B cell (primary cell): ENCODE data around the gene LIPC. TPM values are rescaled to one million over a fixed set of nuclear protein-coding genes. Genes with fewer than 3 reads are reported as not detected.
"Not testable (repeated sequence)": the region's sequence is repeated elsewhere in the genome, so short reads cannot be mapped to it uniquely, and the experiment has no call there.

ENCODE experiments used
- ATAC-seq: fragments of 200-7000 bp; cut with Tn5 transposase; one replicate; pipeline ENCODE4 v1.10.0; 2021; ENCODE audit warnings: low read depth, mild to moderate bottlenecking, moderate number of reproducible peaks, moderate library complexity
- CTCF ChIA-PET: fragments of 350-600 bp; sonication (Branson Sonifier 250); formaldehyde crosslinking; loops from one replicate; lab custom pipeline; 2021; ENCODE audit warnings: antibody characterized with exemption, inconsistent platforms; lab: Charles Lee
- POLR2A ChIA-PET: fragments of 350-600 bp; sonication (Branson Sonifier 250); formaldehyde crosslinking; loops from one replicate; lab custom pipeline; 2021; ENCODE audit warnings: antibody characterized with exemption; lab: Charles Lee
- DNase-seq: peaks from one replicate; pipeline ENCODE4 v3.0.0; 2013
- H2AFZ ChIP-seq: 2 replicates; pipeline ENCODE4 v1.6.1; 2012; ENCODE audit warnings: mild to moderate bottlenecking, low read depth, low read length; ENCODE audit not compliant: insufficient read depth, poor library complexity, severe bottlenecking
- H3K27ac ChIP-seq, 2 donors: 1 replicate in 1 of 2; 2 replicates in 1 of 2; pipeline ENCODE4 v1.5.1; 2012 to 2013; ENCODE audit warnings: low read length in 2 of 2, mild to moderate bottlenecking in 2 of 2, moderate library complexity in 1 of 2
- H3K27me3 ChIP-seq, 4 experiments: fragments of 200-600 bp in 1 of 4; sonication (generic) in 1 of 4; replicated peaks in 1 of 4; 1 replicate in 2 of 4; 2 replicates in 2 of 4; pipeline versions ENCODE4 v1.6.1 to v1.7.0; 2013 to 2016; ENCODE audit warnings: low read length in 3 of 4, mild to moderate bottlenecking in 2 of 4, mixed read lengths in 1 of 4, moderate library complexity in 1 of 4; ENCODE audit not compliant: insufficient read depth in 4 of 4, control insufficient read depth in 3 of 4; ENCODE audit errors: control extremely low read depth in 1 of 4
- H3K36me3 ChIP-seq, 2 experiments: replicated peaks in 1 of 2; 1 replicate in 1 of 2; 2 replicates in 1 of 2; pipeline versions ENCODE4 v1.6.1 to v1.7.1; 2013; ENCODE audit warnings: low read length in 1 of 2; ENCODE audit not compliant: insufficient read depth in 2 of 2, control insufficient read depth in 1 of 2; ENCODE audit errors: control extremely low read depth in 1 of 2, extremely low read depth in 1 of 2
- H3K4me1 ChIP-seq, 2 donors: fragments of 200-600 bp in 1 of 2; sonication (generic) in 1 of 2; 1 replicate in 1 of 2; 2 replicates in 1 of 2; pipeline versions ENCODE4 v1.5.1 to v1.6.1; 2013 to 2017; ENCODE audit warnings: low read length in 2 of 2; ENCODE audit not compliant: control insufficient read depth in 2 of 2, insufficient read depth in 2 of 2
- H3K4me2 ChIP-seq: replicated peaks from 2 replicates; pipeline ENCODE3; 2012; ENCODE audit warnings: mild to moderate bottlenecking, low read depth, low read length; ENCODE audit not compliant: poor library complexity, severe bottlenecking
- H3K4me3 ChIP-seq, 5 experiments: fragments of 200-600 bp in 1 of 5; sonication (generic) in 1 of 5; 1 replicate in 3 of 5; 2 replicates in 2 of 5; pipeline versions ENCODE4 v1.5.1 to v1.7.0; 2011 to 2016; ENCODE audit warnings: low read length in 4 of 5, mild to moderate bottlenecking in 4 of 5, low read depth in 2 of 5, control low read depth in 1 of 5, moderate library complexity in 1 of 5; ENCODE audit not compliant: insufficient read depth in 1 of 5; ENCODE audit errors: control extremely low read depth in 1 of 5, extremely low read depth in 1 of 5
- H3K79me2 ChIP-seq: fragments of 200-600 bp; sonication (generic); one replicate; pipeline ENCODE4 v1.6.0; 2016; ENCODE audit warnings: low read length; ENCODE audit not compliant: control insufficient read depth, insufficient read depth
- H3K9ac ChIP-seq: fragments of 200-600 bp; sonication (generic); 2 replicates; pipeline ENCODE4 v1.6.1; 2017; ENCODE audit warnings: mild to moderate bottlenecking, low read length, moderate library complexity
- H3K9me3 ChIP-seq, 3 donors: one replicate each; pipeline versions ENCODE4 v1.6.1 to v1.7.1; 2013; ENCODE audit warnings: low read length in 2 of 3; ENCODE audit not compliant: control insufficient read depth in 2 of 3, insufficient read depth in 1 of 3; ENCODE audit errors: control extremely low read depth in 1 of 3
- H4K20me1 ChIP-seq: 2 replicates; pipeline ENCODE4 v1.6.0; 2012; ENCODE audit warnings: mild to moderate bottlenecking, low read length; ENCODE audit not compliant: insufficient read depth, control insufficient read depth, poor library complexity, severe bottlenecking
- H3K27ac Mint-ChIP-seq: one replicate; pipeline ENCODE4 v1.8.0; 2021; ENCODE audit warnings: mixed read lengths
- H3K27me3 Mint-ChIP-seq: one replicate; pipeline ENCODE4 v1.8.0; 2021; ENCODE audit warnings: mixed read lengths
- H3K4me1 Mint-ChIP-seq: one replicate; pipeline ENCODE4 v1.8.0; 2021; ENCODE audit warnings: mixed read lengths
- H3K4me3 Mint-ChIP-seq: one replicate; pipeline ENCODE4 v1.8.0; 2021; ENCODE audit warnings: mixed read lengths
- H3K9me3 Mint-ChIP-seq: one replicate; pipeline ENCODE4 v1.8.0; 2022; ENCODE audit warnings: mixed read lengths; ENCODE audit not compliant: insufficient read depth
- EZH2 ChIP-seq: IDR thresholded peaks from 2 replicates; pipeline ENCODE4 v1.6.1; 2012; ENCODE audit warnings: borderline replicate concordance, low read depth, mild to moderate bottlenecking, moderate library complexity, low read length; ENCODE audit not compliant: insufficient read depth, poor library complexity, severe bottlenecking
- WGBS: methylation state at CpG from one replicate; pipeline ENCODE4 v1.1.5; 2013; ENCODE audit warnings: missing lambda C conversion rate; ENCODE audit not compliant: insufficient coverage; 5-methylcytosine and 5-hydroxymethylcytosine counted together
- intact Hi-C: fragments of 100-400 bp; cut with micrococcal nuclease; formaldehyde crosslinking; loops from one replicate; pipeline ENCODE4 v1.10.0; 2022
- polyA plus RNA-seq: library from polyadenylated mRNA; depleted of rRNA; stranded (reverse); fragments of >200 nt; gene quantifications from 2 replicates; pipeline ENCODE4 v1.2.3, GENCODE V29; 2012
- total RNA-seq, 2 donors: library from RNA; stranded (reverse); fragments of 120-200 nt in 1 of 2; gene quantifications; 1 replicate in 1 of 2; 2 replicates in 1 of 2; pipeline versions ENCODE4 v1.2.3 to v1.2.4, GENCODE V29; 2013 to 2022
- TF ChIP-seq, protein P1 (sequence below): fragments of 200-600 bp; IDR thresholded peaks from one replicate; pipeline ENCODE4 v1.8.0; 2022; ENCODE audit warnings: antibody characterized with exemption, mild to moderate bottlenecking

The LIPC gene
- total and polyA plus RNA-seq, 2 donors (not counting 1 experiment from before 2014, with no cell fraction given): not detected

GRCh38 chr15:58602823-58603222 lies 171.0 kb downstream of the LIPC start:
- Mint-ChIP-seq H3K9me3 (no peaks in the 10 kb centered on the region), H3K4me1 (no peaks in the 10 kb centered on the region), H3K4me3 (no peak overlapping the region), H3K27me3 (no peaks in the 10 kb centered on the region), H3K27ac (no peak overlapping the region)
- Histone ChIP-seq H3K4me3 (no peak overlapping the region), H3K27ac (no peak overlapping the region), H3K36me3 (peaks cover 0 to 28% of the 10 kb centered on the region in 2 experiments), H3K9ac (no peak overlapping the region), H3K4me1 (no peaks in the 10 kb centered on the region), H3K79me2 (no peaks in the 10 kb centered on the region), H4K20me1 (no peaks in the 10 kb centered on the region), H2AFZ (no peak overlapping the region), H3K27me3 (no peaks in the 10 kb centered on the region), H3K9me3 (no peaks in the 10 kb centered on the region), H3K4me2 (no peak overlapping the region)
- TF ChIP-seq EZH2: no peak
- TF ChIP-seq, protein P1, sequence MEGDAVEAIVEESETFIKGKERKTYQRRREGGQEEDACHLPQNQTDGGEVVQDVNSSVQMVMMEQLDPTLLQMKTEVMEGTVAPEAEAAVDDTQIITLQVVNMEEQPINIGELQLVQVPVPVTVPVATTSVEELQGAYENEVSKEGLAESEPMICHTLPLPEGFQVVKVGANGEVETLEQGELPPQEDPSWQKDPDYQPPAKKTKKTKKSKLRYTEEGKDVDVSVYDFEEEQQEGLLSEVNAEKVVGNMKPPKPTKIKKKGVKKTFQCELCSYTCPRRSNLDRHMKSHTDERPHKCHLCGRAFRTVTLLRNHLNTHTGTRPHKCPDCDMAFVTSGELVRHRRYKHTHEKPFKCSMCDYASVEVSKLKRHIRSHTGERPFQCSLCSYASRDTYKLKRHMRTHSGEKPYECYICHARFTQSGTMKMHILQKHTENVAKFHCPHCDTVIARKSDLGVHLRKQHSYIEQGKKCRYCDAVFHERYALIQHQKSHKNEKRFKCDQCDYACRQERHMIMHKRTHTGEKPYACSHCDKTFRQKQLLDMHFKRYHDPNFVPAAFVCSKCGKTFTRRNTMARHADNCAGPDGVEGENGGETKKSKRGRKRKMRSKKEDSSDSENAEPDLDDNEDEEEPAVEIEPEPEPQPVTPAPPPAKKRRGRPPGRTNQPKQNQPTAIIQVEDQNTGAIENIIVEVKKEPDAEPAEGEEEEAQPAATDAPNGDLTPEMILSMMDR: no peak
- ChIA-PET POLR2A (no interaction called here), CTCF (no interaction called here)
- DNase-seq (no peak), ATAC-seq (no peak)
- intact Hi-C loops: no loop called here
- no CpG with 5 or more reads among the region's 2 CpGs for WGBS

- H3K4me3 ChIP-seq, H3K27ac ChIP-seq, H3K9me3 ChIP-seq, H3K27ac Mint-ChIP-seq, H4K20me1 ChIP-seq, H2AFZ ChIP-seq, ATAC-seq, DNase-seq, H3K27me3 ChIP-seq, POLR2A ChIA-PET, H3K4me1 Mint-ChIP-seq, H3K27me3 Mint-ChIP-seq, H3K4me3 Mint-ChIP-seq, H3K4me2 ChIP-seq, H3K4me1 ChIP-seq, H3K9ac ChIP-seq, H3K79me2 ChIP-seq, intact Hi-C loops, H3K9me3 Mint-ChIP-seq: not testable (repeated sequence)
- H3K36me3 ChIP-seq: peaks cover 0 to 29% of the 10 kb centered on the region in 2 experiments
- 100% methylated on average over 8 of the region's 8 CpGs for WGBS
- CTCF ChIA-PET: interaction anchor here (1.1 kb wide), 1 partner anchor 16 kb away, joined by 3 read pairs; no protein-coding TSS in a partner anchor
Measured at GRCh38 chr15:58603927-58604326, 172.1 kb downstream of the LIPC start.
